Natural killer cell (primary cell): ENCODE measurements around the gene COL1A1. TPM values are rescaled to one million over a fixed set of nuclear protein-coding genes. Genes with fewer than 3 reads are reported as not detected.

Experiments
- ATAC-seq, 3 donors: fragments of 150-1000 bp in 2 of 3; fragments of 200-7000 bp in 1 of 3; cut with Tn5 transposase; 1 replicate in 1 of 3; 2 replicates in 2 of 3; pipeline ENCODE4 v1.10.0; 2021; ENCODE audit warnings: mild to moderate bottlenecking in 2 of 3, moderate library complexity in 2 of 3
- DNase-seq, 2 donors: peaks; one replicate each; pipeline versions ENCODE4 v3.0.0 to v3.0.0-alpha.2; 2013 to 2021; ENCODE audit warnings: mixed read lengths in 1 of 2
- H3K27ac ChIP-seq: one replicate; pipeline ENCODE4 v1.5.1; 2013; ENCODE audit warnings: mild to moderate bottlenecking, low read length
- H3K27me3 ChIP-seq: one replicate; pipeline ENCODE4 v1.6.1; 2013; ENCODE audit warnings: low read length; ENCODE audit not compliant: control insufficient read depth, insufficient read depth
- H3K36me3 ChIP-seq: one replicate; pipeline ENCODE4 v1.6.1; 2013; ENCODE audit warnings: low read length; ENCODE audit not compliant: control insufficient read depth, insufficient read depth
- H3K4me1 ChIP-seq: one replicate; pipeline ENCODE4 v1.6.1; 2013; ENCODE audit warnings: low read length; ENCODE audit not compliant: control insufficient read depth, insufficient read depth
- H3K4me3 ChIP-seq: one replicate; pipeline ENCODE4 v1.5.1; 2013; ENCODE audit warnings: low read length
- H3K9me3 ChIP-seq: one replicate; pipeline ENCODE4 v1.6.1; 2013; ENCODE audit warnings: low read length; ENCODE audit not compliant: control insufficient read depth, insufficient read depth
- H3K27ac Mint-ChIP-seq, 2 donors: one replicate each; pipeline ENCODE4 v1.8.0; 2022; ENCODE audit warnings: mild to moderate bottlenecking in 2 of 2, mixed read lengths in 2 of 2, moderate library complexity in 1 of 2
- H3K27me3 Mint-ChIP-seq, 2 donors: one replicate each; pipeline ENCODE4 v1.8.0; 2022; ENCODE audit warnings: low read depth in 2 of 2, mixed read lengths in 2 of 2
- H3K36me3 Mint-ChIP-seq: one replicate; pipeline ENCODE4 v1.8.0; 2022; ENCODE audit warnings: mixed read lengths
- H3K4me1 Mint-ChIP-seq, 2 donors: one replicate each; pipeline ENCODE4 v1.8.0; 2022; ENCODE audit warnings: mixed read lengths in 2 of 2
- H3K4me3 Mint-ChIP-seq: one replicate; pipeline ENCODE4 v1.8.0; 2022; ENCODE audit warnings: mild to moderate bottlenecking, moderate library complexity, mixed read lengths
- H3K9me3 Mint-ChIP-seq, 2 donors: one replicate each; pipeline ENCODE4 v1.8.0; 2022; ENCODE audit warnings: mixed read lengths in 2 of 2
- CTCF ChIP-seq: fragments of 200-600 bp; IDR thresholded peaks from one replicate; pipeline ENCODE4 v1.8.0; 2022; ENCODE audit warnings: antibody characterized with exemption
- WGBS: methylation state at CpG from one replicate; pipeline ENCODE4 v1.1.7; 2013; ENCODE audit warnings: missing lambda C conversion rate; ENCODE audit not compliant: insufficient coverage; 5-methylcytosine and 5-hydroxymethylcytosine counted together
- intact Hi-C: fragments of 100-400 bp; cut with micrococcal nuclease; formaldehyde crosslinking; loops from one replicate; pipeline ENCODE4 v1.14.2; 2022
- total RNA-seq, 4 donors: library from RNA; stranded (reverse); fragments of 120-200 nt in 1 of 4; gene quantifications; one replicate each; pipeline versions ENCODE4 v1.2.3 to v1.2.4, GENCODE V29; 2013 to 2022

Gene COL1A1
- total RNA-seq, 3 donors from 2014 or later (not counting 1 experiment from before 2014, with no cell fraction given): 2.3 to 7.5 (median 2.6) TPM

- Mint-ChIP-seq H3K36me3 (no peaks in the 10 kb centered on the region), H3K27ac (no peak overlapping the region), H3K4me1 (no peaks in the 10 kb centered on the region), H3K4me3 (no peak overlapping the region), H3K9me3 (no peaks in the 10 kb centered on the region), H3K27me3 (peaks cover 9 to 16% of the 10 kb centered on the region in 2 donors)
- Histone ChIP-seq H3K4me3 (no peak overlapping the region), H3K27me3 (no peaks in the 10 kb centered on the region), H3K9me3 (no peaks in the 10 kb centered on the region), H3K36me3 (peaks cover 4% of the 10 kb centered on the region), H3K4me1 (no peaks in the 10 kb centered on the region), H3K27ac (no peak overlapping the region)
- DNase-seq (no peak), ATAC-seq (no peak)
- 81% methylated on average over 16 of the region's 16 CpGs for WGBS
- intact Hi-C loops: no loop called here
- TF ChIP-seq CTCF: no peak
These were observed 8.7 kb downstream of the COL1A1 start for GRCh38 chr17:50192618-50193291.

- no peak overlapping the region for H3K27ac ChIP-seq
- no peak for TF ChIP-seq CTCF
- no peaks in the 10 kb centered on the region for H3K36me3 Mint-ChIP-seq
- no peak for ATAC-seq
- H3K9me3 Mint-ChIP-seq: no peaks in the 10 kb centered on the region
- H3K4me1 ChIP-seq: no peaks in the 10 kb centered on the region
- intact Hi-C loops: no loop called here
- no peaks in the 10 kb centered on the region for H3K27me3 ChIP-seq
- H3K27ac Mint-ChIP-seq: no peak overlapping the region
- 95% methylated on average over 3 of the region's 4 CpGs for WGBS
- H3K27me3 Mint-ChIP-seq: peaks cover 4 to 11% of the 10 kb centered on the region in 2 donors
- H3K4me3 ChIP-seq: no peak overlapping the region
- no peak overlapping the region for H3K4me3 Mint-ChIP-seq
- H3K36me3 ChIP-seq: peaks cover 4% of the 10 kb centered on the region
- no peak for DNase-seq
- no peaks in the 10 kb centered on the region for H3K4me1 Mint-ChIP-seq
- H3K9me3 ChIP-seq: no peaks in the 10 kb centered on the region
These were observed 9.2 kb downstream of the COL1A1 start for GRCh38 chr17:50192144-50192617.

- Histone ChIP-seq H3K27me3 (no peaks in the 10 kb centered on the region), H3K36me3 (peaks cover 7% of the 10 kb centered on the region), H3K4me3 (no peak overlapping the region), H3K4me1 (peaks cover 4% of the 10 kb centered on the region), H3K27ac (no peak overlapping the region), H3K9me3 (no peaks in the 10 kb centered on the region)
- Mint-ChIP-seq H3K4me3 (no peak overlapping the region), H3K36me3 (no peaks in the 10 kb centered on the region), H3K4me1 (no peaks in the 10 kb centered on the region), H3K27me3 (peaks cover 4% of the 10 kb centered on the region in 2 donors), H3K27ac (no peak overlapping the region), H3K9me3 (no peaks in the 10 kb centered on the region)
- WGBS: 86% methylated on average over 21 of the region's 21 CpGs
- intact Hi-C loops: no loop called here
- no peak for ATAC-seq
- no peak for TF ChIP-seq CTCF
- DNase-seq: no peak
These were observed 9.9 kb downstream of the COL1A1 start for GRCh38 chr17:50191359-50192143.
